GM15510 (cell line): Measurements from ENCODE around the gene RTTN.

Source experiments
- POLR2A ChIP-seq: IDR thresholded peaks from 3 replicates; pipeline ENCODE4 v1.6.1; 2011; ENCODE audit warnings: borderline replicate concordance; ENCODE audit not compliant: insufficient read length; ENCODE audit errors: extremely low read depth

RTTN gene

DNA sequence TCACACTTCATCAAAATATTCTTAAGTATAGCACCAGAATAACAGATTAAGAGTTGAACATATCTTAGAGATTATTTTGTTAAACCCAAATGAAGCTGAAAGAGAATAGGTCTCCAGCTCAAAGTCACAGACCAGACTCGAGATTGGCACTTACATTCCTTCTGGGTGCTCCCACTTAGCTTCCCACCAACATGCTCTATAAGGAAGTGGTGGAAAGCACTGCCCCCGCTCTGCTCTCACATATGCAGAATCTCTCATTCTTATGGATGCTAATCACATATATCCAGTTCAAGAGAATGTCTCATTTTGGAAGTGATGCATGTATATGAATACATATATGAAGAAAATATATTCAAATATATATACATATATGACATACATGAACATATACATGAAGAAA is 186.4 kb downstream of the RTTN start:
- TF ChIP-seq POLR2A, result no peak

DNA sequence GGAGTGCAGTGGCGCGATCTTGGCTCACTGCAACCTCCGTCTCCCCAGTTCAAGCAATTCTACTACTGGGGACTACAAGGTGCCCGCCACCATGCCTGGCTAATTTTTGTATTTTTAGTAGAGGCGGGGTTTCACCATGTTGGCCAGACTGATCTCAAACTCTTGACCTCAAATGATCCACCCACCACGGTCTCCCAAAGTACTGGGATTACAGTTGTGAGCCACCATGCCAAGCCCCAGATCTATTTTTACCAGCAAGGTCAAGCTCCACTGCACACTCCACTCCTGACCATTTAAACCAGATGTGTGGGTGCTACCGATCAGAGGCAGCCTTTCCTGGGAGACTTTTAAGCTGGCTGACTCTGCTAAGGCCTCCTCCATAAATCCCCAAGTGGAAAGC is 190.4 kb downstream of the RTTN start:
- TF ChIP-seq POLR2A, result no peak

DNA sequence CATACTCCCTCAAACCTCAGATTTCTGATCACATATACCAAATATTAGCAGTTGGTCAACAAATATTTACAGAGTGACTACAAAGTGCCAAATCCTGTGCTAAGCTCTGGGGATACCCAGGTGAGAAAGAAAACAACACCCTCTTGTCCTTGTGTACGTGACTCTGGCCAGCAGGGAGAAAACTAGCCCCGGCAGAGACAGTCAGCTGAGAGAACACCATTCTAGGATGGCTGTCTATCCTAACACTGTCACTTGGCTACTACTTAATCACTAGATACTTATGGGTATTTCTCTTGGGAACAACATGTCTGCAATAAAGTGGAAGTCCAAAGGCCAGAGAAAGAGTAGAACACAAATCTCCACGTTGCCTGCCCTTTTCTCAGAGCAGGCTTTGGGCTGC is 199.9 kb downstream of the RTTN start:
- TF ChIP-seq POLR2A, result no peak

DNA sequence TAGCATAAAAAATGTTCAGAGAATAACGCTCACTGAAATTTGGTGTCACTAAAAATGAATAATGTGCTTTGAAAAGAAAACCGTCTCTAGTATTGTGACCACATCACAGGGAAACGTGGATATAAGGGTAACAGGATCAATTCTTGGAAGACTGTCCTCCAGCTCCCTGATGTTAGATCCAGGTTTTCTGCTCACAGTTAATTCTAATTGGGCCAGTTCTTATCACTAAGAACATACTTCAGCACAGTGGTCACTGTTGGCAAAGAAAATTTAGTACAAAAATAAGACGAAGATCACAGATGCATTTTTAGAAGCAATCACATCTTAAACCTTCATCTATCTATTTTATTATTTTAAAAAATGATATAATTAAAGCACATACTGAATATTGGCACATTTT is 200.8 kb downstream of the RTTN start:
- TF ChIP-seq POLR2A, result no peak

DNA sequence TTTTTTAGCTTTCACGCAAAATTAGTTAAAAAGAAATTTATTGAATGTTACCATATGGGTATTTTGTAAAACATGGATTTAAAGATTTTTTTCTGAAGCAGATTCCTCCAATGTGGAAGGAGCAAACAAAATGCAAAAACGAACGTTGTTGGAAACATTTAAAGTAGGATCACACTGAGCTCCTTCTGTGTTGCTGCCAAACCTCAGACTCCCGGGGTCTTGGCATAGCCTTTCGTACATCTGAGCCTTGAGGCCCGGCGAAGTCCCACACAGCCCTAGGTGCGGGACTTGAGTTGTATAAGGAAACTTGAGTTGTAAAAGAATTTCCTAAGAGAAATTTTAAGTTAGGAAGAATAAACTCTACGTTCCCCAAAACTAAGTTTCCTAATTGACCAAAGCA is 205.8 kb downstream of the RTTN start:
- TF ChIP-seq POLR2A, result no peak

DNA sequence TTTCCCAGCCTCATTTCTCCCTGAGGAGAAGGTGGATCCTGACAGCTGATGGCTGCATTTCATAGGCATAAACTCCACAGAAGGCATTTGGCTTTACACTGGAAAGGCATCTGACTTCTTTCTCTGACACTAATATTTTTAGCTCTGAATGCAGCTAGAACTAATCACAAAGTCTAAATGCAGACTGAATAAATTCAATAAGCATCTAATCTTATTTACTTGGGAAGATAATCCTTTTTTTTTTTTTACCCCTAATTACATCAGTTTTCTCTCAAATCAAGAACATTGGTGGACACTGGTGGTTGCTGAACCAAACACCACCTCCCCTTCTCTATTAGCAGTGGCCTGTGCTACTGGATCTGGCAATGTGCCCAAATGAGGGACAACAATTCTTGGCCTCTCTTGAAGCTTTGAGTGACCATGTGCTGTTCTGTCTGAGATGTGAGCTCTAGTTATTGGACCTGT is 206.9 kb downstream of the RTTN start:
- TF ChIP-seq POLR2A, result no peak

DNA sequence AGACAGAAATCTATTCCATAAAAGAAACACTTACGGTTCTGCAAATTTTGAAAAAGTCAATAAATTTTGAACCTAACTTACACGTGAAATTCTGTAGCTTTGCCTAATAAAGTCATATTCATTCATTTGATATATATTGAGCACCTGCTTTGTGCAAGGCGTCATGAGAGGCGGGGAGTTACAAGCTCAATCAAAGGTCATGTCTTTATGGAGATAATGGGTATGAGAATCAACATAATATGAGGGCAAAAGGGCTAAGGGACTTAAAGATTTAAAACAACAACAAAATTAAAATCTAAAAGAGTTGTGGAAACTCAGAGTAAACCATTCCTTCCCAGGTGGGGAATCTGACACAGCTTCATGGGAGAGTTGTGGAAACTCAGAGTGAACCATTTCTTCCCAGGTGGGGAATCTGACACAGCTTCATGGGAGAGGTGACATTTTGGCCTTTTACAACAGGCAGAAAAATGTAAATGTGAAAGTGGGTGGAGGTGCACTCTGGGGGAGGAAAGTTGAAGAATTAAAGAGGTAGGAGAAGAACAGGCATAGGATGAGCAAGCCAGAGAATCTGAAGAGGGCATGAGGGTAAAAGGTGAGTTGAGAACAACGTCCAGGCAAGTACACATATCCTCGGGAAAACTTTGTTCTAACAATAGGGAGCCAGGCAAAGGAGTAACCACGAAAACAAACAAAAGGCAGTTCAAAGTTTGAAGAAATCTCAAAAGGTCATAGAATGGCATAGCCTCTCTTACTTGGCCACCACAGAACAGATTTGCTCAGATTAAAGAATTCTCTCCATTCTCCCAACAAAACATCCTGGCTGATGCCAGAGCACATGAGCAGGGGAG is 208.3 kb downstream of the RTTN start:
- no peak for TF ChIP-seq POLR2A

DNA sequence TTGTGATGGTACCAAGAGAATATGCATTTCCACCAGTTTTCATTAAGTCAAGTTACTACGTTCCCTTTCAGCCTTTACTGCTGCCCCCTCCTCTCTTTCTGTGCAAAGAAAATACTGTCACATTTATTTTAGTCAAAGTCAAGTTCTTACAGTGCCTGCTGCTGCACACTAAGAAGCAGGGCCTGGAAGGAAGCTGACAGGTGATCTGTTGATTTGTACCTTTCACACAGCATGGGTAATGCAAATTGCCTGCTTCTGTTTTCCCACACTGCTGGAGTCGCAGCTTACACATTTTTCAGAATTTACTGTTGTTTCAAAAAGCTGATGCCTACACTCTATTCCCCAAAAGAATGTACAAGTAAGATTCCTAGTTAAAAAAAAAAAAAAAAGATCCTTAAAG is 209.1 kb downstream of the RTTN start:
- TF ChIP-seq POLR2A, result no peak

DNA sequence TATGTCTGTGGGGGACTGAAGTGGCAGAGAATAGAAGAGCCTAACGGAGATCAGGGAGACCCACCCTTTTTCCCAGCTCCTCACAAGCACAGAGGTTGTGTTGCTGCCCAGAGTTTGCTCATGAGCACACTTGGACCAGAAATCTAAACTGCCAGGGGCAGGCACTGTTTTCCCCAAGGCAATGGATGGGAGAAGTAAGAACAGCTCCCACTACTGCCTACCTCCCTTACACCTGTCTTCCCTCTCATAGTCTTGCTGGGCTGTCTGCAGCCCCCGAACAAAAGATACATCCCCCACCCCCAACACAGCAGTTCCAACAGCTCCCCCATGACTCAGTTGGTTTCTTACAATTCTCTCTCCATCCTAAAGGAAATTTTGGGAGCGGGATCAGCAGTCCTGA is 209.7 kb downstream of the RTTN start:
- TF ChIP-seq POLR2A, result no peak

DNA sequence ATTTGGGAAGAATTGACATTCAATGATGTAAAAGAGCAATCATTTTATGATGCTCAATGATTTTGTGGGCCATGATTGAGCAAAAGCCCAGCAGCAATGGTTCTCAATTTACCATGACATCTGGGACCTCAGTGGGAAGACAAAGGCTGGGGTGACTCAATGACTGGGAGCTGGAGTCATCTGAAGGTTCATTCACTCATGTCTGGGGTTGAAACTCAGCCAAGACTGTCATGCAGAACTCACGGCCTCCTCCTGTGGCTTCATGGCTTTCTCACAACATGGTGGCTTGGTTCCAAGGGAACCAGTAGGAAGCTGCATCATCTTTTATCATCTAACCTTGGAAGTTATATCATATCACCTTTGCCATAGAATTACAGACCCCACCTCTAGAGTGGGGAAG is 212.7 kb downstream of the RTTN start:
- TF ChIP-seq POLR2A, result no peak

DNA sequence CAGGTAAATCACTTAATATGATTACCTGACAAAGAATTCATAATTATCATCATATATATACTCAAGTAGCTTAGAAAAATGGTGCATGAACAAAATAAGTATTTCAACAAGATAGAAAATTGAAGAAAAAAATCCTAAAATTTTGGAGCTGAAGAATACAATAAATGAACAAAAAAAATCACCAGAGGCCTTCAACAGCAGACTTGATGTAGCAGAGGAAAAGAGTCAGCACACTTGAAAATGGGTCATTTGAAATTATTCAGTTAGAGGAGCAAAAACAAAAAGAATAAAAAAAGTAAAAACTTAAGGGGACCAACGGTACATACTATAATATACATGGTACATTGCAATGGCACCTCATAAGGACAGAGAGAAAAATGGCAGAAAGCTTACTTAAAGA is 217.6 kb downstream of the RTTN start:
- TF ChIP-seq POLR2A, result no peak

DNA sequence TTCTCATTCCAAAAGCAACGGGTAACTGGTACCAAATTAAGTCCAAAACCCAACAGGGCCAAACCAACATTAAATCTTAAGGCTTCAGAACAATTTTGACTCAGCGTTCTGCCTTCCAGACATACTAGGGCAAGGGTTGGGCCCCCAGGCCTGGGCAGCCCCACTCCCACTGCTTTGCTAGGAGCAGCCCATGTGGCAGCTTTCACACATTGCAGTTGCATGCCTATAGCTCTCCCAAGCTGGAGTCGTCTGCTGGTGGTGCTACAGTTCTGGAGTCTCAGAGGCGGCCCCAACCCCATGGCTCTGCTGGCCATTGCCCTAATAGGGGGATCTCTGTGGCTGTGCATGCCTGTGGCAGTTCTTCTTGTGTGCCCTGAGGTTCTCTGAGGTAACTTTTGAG is 220.2 kb downstream of the RTTN start:
- TF ChIP-seq POLR2A, result no peak

DNA sequence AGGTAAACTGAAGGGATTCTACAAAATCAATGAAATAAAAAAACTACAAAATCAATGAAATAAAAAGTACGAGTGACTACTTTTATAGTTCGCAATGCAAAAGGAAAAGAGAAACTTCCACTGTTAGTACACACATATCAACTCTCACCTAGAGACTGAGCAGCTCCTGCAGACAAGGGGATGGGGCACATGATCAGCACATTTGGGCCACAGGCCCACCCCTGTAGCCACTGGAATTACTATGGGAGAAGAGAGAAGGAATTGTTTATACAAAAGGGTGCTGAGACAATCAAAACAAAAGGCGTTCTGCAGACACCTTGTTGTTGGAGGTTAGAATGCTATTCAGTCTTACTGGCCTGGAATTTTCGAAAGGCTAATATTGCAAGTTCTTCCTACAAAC is 223.1 kb downstream of the RTTN start:
- no peak for TF ChIP-seq POLR2A

DNA sequence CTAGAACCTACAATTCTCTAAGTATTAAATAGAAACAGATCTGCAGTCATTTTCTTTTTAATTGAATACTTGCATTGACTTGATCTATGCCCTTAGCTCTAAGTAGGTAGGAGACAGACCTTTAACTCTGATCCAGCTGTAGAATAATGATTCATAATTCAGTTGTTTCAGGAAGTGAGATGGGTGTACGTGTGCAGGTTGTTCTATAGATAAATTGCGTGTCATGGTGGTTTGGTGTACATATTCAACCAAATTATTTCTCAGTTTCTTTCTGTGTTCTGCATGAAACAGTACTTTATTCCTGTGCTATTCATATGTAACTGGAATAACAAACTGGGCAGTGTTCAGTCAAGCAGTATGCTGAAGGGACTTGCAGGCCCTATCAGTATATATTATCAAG is 223.5 kb downstream of the RTTN start:
- TF ChIP-seq POLR2A, result no peak

DNA sequence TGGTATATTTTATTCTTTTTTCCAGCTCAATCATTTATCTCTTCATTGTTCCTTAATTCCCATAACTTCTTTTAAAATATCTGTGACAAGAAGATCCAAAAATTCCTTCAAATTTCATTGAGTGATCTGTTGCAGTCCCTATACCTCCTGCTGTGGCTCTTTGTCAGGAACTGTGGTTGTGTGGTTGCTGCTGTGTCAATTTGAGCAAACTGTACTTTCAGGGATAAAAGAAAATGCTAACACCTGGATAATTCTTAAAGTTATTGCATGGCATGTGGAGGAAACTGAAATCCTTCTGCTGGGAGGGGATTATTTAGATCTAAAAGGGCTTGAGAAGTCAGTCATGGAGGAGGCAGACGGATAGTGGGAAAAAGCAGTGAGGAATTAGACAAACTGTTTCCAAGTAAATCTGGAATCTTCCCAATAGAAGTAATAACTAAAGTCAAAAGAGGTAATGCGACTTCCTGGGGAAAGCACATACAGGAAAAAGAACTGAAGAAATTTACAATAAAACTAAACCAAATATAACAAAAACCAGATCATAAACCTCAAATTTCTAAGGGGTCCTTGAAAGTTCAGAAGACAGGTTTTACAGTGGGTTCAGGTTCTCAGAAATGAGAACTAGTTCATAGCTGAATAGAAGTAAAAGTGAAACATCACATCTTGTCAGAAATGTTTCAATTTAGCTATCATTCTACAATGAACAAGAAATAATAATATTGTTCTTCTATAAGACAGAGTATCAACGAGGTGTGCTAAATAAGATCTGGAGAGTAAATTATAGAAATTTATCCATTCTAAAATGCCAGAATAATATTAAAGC is 224.3 kb downstream of the RTTN start:
- TF ChIP-seq POLR2A, result no peak

DNA sequence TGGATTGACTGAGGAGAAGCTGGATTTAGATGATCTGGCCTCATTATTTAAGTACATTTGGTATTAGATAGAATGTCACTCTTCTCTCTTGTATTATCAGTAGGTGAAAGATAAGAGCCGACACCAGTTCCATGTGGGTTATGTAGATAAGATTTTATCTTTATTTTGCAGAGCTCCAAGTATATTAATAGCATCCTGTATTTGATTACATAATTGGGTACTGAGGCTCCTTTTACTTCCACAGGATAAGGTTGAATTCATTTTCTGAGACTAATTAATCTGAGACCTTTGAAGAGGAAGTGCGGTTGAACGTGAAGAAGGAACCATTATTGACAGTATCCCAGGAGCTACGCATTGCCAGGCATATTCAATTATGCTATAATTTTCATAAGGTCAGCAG is 225.0 kb downstream of the RTTN start:
- TF ChIP-seq POLR2A, result no peak
